Activated B cell treated with CpG ODN at 0.5 μM for 24 hours (primary cell): Measurements from ENCODE around the gene ORAI2. TPM values are rescaled to one million over a fixed set of nuclear protein-coding genes. Genes with fewer than 3 reads are reported as not detected.
A peak's percentile ranks its signal among the peaks of the same experiment; 100 is the strongest.

Source experiments
- ATAC-seq: fragments of 200-7000 bp; cut with Tn5 transposase; one replicate; pipeline ENCODE4 v1.10.0; 2021; ENCODE audit warnings: low read depth, mild to moderate bottlenecking, moderate library complexity
- CTCF ChIA-PET: fragments of 350-600 bp; sonication (Branson Sonifier 250); formaldehyde crosslinking; loops from one replicate; lab custom pipeline; 2021; ENCODE audit warnings: antibody characterized with exemption; lab: Charles Lee
- POLR2A ChIA-PET: fragments of 350-600 bp; sonication (Branson Sonifier 250); formaldehyde crosslinking; loops from one replicate; lab custom pipeline; 2021; ENCODE audit warnings: antibody characterized with exemption; lab: Charles Lee
- DNase-seq: peaks from one replicate; pipeline ENCODE4 v3.0.0; 2022
- H3K27ac Mint-ChIP-seq: one replicate; pipeline ENCODE4 v1.8.0; 2020; ENCODE audit warnings: mixed read lengths
- H3K27me3 Mint-ChIP-seq: one replicate; pipeline ENCODE4 v1.8.0; 2021; ENCODE audit warnings: mixed read lengths
- H3K36me3 Mint-ChIP-seq: one replicate; pipeline ENCODE4 v1.8.0; 2021; ENCODE audit warnings: low read depth, mixed read lengths
- H3K4me1 Mint-ChIP-seq: one replicate; pipeline ENCODE4 v1.8.0; 2021; ENCODE audit warnings: mixed read lengths
- H3K4me3 Mint-ChIP-seq: one replicate; pipeline ENCODE4 v1.8.0; 2020; ENCODE audit warnings: mild to moderate bottlenecking, mixed read lengths
- H3K9me3 Mint-ChIP-seq: one replicate; pipeline ENCODE4 v1.8.0; 2020; ENCODE audit warnings: mixed read lengths
- intact Hi-C: fragments of 100-400 bp; cut with micrococcal nuclease; formaldehyde crosslinking; loops from one replicate; pipeline ENCODE4 v1.15.1; 2024
- total RNA-seq: library from RNA; stranded (reverse); gene quantifications from 2 replicates; pipeline ENCODE4 v1.2.3, GENCODE V29; 2022
- TF ChIP-seq, protein P1 (sequence below): fragments of 200-600 bp; IDR thresholded peaks from one replicate; pipeline ENCODE4 v1.8.0; 2022; ENCODE audit warnings: antibody characterized with exemption, mild to moderate bottlenecking

ORAI2 gene
- total RNA-seq, 1 donor from 2014 or later = 184 TPM

GRCh38 chr7:102410123-102410522 is 23.3 kb upstream of the ORAI2 start:
- POLR2A ChIA-PET = interaction anchor here (1.1 to 32.9 kb wide), 4 partner anchors 13 to 35 kb away, joined by 3 to 886 read pairs (median 155); partner anchors contain the start of gene ORAI2
- intact Hi-C loops = no loop called here
- no peak overlapping the region for H3K4me3 Mint-ChIP-seq

DNA sequence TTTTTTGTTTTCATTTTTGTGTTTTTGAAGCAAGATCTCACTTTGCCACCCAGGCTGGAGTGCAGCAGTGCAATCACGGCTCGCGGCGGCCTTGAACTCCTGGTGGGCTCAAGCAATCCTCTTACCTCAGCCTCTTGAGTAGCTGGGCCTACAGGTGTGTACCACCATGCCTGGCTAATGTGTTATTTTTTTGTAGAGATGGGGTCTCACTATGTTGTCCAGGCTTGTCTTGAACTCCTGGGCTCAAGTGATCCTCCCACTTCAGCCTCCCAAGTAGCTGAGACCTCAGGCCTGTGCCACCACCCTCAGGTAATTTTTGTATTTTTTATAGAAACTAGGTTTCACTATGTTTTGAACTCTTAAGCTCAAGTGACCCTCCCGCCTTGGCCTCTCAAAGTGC is 22.5 kb upstream of the ORAI2 start:
- Mint-ChIP-seq H3K36me3 (peaks cover 79% of the 10 kb centered on the region), H3K4me1 (peaks cover 67% of the 10 kb centered on the region), H3K9me3 (peaks cover 5% of the 10 kb centered on the region), H3K27ac (peak overlapping the region; percentile 53), H3K27me3 (no peaks in the 10 kb centered on the region), H3K4me3 (no peak overlapping the region)
- DNase-seq (no peak), ATAC-seq (no peak)
- ChIA-PET POLR2A (interaction anchor here (1.0 to 32.9 kb wide), 4 partner anchors 15 to 54 kb away, joined by 3 to 886 read pairs (median 155); partner anchors contain the start of genes ALKBH4, LRWD1 and ORAI2), CTCF (interaction anchor here (0.9 to 11.1 kb wide), 4 partner anchors 15 to 37 kb away, joined by 4 to 219 read pairs (median 20); partner anchors contain the start of gene PRKRIP1)
- TF ChIP-seq, protein P1, sequence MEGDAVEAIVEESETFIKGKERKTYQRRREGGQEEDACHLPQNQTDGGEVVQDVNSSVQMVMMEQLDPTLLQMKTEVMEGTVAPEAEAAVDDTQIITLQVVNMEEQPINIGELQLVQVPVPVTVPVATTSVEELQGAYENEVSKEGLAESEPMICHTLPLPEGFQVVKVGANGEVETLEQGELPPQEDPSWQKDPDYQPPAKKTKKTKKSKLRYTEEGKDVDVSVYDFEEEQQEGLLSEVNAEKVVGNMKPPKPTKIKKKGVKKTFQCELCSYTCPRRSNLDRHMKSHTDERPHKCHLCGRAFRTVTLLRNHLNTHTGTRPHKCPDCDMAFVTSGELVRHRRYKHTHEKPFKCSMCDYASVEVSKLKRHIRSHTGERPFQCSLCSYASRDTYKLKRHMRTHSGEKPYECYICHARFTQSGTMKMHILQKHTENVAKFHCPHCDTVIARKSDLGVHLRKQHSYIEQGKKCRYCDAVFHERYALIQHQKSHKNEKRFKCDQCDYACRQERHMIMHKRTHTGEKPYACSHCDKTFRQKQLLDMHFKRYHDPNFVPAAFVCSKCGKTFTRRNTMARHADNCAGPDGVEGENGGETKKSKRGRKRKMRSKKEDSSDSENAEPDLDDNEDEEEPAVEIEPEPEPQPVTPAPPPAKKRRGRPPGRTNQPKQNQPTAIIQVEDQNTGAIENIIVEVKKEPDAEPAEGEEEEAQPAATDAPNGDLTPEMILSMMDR = no peak
- intact Hi-C loops = no loop called here

More at GRCh38 chr7:102410123-102410522, 23.3 kb upstream of the ORAI2 start:
- peaks cover 5% of the 10 kb centered on the region for H3K9me3 Mint-ChIP-seq
- DNase-seq = no peak
- no peak overlapping the region for H3K27ac Mint-ChIP-seq
- TF ChIP-seq, protein P1 = no peak
- peaks cover 81% of the 10 kb centered on the region for H3K36me3 Mint-ChIP-seq
- H3K4me1 Mint-ChIP-seq = peaks cover 60% of the 10 kb centered on the region
- CTCF ChIA-PET = interaction anchor here (0.9 to 11.1 kb wide), 5 partner anchors 9 to 38 kb away, joined by 3 to 219 read pairs (median 10); partner anchors contain the start of gene PRKRIP1
- no peak for ATAC-seq
- H3K27me3 Mint-ChIP-seq = no peaks in the 10 kb centered on the region

DNA sequence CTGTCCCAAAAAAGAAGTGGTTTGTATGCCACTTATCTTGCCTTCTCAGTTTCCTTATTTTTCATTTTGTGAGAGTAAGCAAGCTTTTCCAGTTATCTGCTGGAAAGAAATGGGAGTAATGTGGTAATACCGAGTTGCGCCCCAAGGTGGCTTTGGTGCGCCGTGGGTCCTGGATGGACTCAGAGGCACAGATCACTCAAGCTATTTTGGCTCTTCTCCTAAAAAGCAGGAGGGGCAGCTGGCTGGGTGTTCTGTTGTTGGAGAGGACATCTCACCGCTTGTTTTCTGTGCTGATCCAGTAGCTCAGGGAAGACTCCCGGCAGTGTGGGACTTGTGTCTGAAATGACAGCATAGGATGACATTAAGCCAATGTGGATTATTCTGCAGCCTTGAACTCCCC is 20.8 kb upstream of the ORAI2 start:
- ChIA-PET POLR2A (interaction anchor here (1.1 to 32.9 kb wide), 8 partner anchors 8 to 53 kb away, joined by 3 to 886 read pairs (median 8); partner anchors contain the start of genes ALKBH4, LRWD1, ORAI2 and PRKRIP1), CTCF (interaction anchor here (0.6 to 11.1 kb wide), 14 partner anchors 8 to 698 kb away, joined by 3 to 219 read pairs (median 8); partner anchors contain the start of genes ALKBH4, LRWD1 and PRKRIP1)
- TF ChIP-seq, protein P1 = no peak
- Mint-ChIP-seq H3K27ac (peak overlapping the region; percentile 41), H3K27me3 (no peaks in the 10 kb centered on the region), H3K36me3 (peaks cover 73% of the 10 kb centered on the region), H3K4me3 (no peak overlapping the region), H3K9me3 (peaks cover 5% of the 10 kb centered on the region), H3K4me1 (peaks cover 76% of the 10 kb centered on the region)
- no peak for ATAC-seq
- no peak for DNase-seq
- intact Hi-C loops = loop anchor here (1.0 kb wide), 2 partner anchors 38 to 53 kb away; no protein-coding TSS in a partner anchor

DNA sequence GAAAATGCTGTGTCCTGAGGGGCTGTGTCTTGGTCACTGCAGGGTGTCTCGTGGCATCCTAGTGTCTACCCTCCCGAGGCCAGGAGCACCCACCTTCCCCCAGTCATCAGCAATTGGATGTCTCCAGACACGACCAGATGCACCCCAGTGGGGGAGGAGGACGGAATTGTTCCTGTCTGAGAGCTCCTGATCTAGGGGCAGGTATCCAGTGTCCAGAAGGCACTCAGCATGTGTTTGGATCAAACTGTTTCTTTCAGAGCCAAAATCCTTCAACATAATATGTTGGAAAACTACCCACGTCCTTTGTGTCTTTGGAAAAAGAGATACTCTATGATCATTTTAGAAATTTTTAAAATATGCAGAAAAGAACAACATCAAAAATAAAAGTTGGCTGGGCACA is 20.3 kb upstream of the ORAI2 start:
- ATAC-seq = no peak
- no peak for DNase-seq
- ChIA-PET POLR2A (interaction anchor here (1.1 to 32.9 kb wide), 8 partner anchors 9 to 53 kb away, joined by 3 to 886 read pairs (median 8); partner anchors contain the start of genes ALKBH4, LRWD1, ORAI2 and PRKRIP1), CTCF (interaction anchor here (0.7 to 11.1 kb wide), 14 partner anchors 8 to 134 kb away, joined by 3 to 219 read pairs (median 8); partner anchors contain the start of genes ALKBH4, LRWD1 and PRKRIP1)
- TF ChIP-seq, protein P1 = no peak
- no peak overlapping the region for H3K4me3 Mint-ChIP-seq
- peak overlapping the region; percentile 35 for H3K27ac Mint-ChIP-seq
- no peaks in the 10 kb centered on the region for H3K27me3 Mint-ChIP-seq
- H3K36me3 Mint-ChIP-seq = peaks cover 67% of the 10 kb centered on the region
- peaks cover 76% of the 10 kb centered on the region for H3K4me1 Mint-ChIP-seq
- intact Hi-C loops = no loop called here
- H3K9me3 Mint-ChIP-seq = peaks cover 5% of the 10 kb centered on the region

GRCh38 chr7:102413611-102414010 is 19.8 kb upstream of the ORAI2 start:
- peaks cover 5% of the 10 kb centered on the region for H3K9me3 Mint-ChIP-seq
- TF ChIP-seq, protein P1 = no peak
- intact Hi-C loops = no loop called here
- POLR2A ChIA-PET = interaction anchor here (1.4 to 32.9 kb wide), 6 partner anchors 12 to 52 kb away, joined by 5 to 886 read pairs (median 90); partner anchors contain the start of genes ORAI2 and PRKRIP1
- H3K36me3 Mint-ChIP-seq = peaks cover 66% of the 10 kb centered on the region
- no peak overlapping the region for H3K4me3 Mint-ChIP-seq
- H3K4me1 Mint-ChIP-seq = peaks cover 76% of the 10 kb centered on the region
- H3K27me3 Mint-ChIP-seq = no peaks in the 10 kb centered on the region
- CTCF ChIA-PET = interaction anchor here (1.2 to 11.1 kb wide), 8 partner anchors 9 to 37 kb away, joined by 4 to 219 read pairs (median 16); no protein-coding TSS in a partner anchor
- ATAC-seq (no peak), DNase-seq (no peak)
- peak overlapping the region; percentile 56 for H3K27ac Mint-ChIP-seq
